GM10266 (cell line): ENCODE data around the gene NIPA2.

Experiments used
- DNase-seq: peaks from one replicate; pipeline ENCODE4 v3.0.0; 2012; ENCODE audit errors: extremely low spot score
- TF ChIP-seq, protein P1 (sequence below): IDR thresholded peaks from 2 replicates; pipeline ENCODE4 v1.5.1; 2012; ENCODE audit warnings: mild to moderate bottlenecking, low read depth; ENCODE audit not compliant: control insufficient read depth, insufficient read depth; ENCODE audit errors: missing control alignments

The NIPA2 gene

DNA sequence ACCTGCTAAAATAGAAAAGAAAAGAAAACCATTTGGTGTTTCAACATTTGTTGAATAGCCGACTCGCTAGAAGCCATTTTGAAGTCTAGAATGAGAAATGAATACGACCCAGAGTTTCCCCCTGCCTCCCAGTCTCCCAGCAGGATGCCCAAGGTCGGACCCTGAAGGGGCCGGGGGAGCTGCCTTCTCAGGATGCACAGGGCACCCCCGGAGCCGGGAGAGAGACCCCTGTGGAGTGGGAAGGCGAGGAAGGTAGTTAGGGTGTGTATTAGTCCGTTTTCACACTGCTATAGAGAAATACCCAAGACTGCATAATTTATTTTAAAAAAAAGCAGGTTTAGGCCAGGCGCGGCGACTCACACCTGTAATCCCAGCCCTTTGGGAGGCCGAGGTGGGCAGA lies 44.7 kb downstream of the NIPA2 start:
- TF ChIP-seq, protein P1, sequence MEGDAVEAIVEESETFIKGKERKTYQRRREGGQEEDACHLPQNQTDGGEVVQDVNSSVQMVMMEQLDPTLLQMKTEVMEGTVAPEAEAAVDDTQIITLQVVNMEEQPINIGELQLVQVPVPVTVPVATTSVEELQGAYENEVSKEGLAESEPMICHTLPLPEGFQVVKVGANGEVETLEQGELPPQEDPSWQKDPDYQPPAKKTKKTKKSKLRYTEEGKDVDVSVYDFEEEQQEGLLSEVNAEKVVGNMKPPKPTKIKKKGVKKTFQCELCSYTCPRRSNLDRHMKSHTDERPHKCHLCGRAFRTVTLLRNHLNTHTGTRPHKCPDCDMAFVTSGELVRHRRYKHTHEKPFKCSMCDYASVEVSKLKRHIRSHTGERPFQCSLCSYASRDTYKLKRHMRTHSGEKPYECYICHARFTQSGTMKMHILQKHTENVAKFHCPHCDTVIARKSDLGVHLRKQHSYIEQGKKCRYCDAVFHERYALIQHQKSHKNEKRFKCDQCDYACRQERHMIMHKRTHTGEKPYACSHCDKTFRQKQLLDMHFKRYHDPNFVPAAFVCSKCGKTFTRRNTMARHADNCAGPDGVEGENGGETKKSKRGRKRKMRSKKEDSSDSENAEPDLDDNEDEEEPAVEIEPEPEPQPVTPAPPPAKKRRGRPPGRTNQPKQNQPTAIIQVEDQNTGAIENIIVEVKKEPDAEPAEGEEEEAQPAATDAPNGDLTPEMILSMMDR: no peak
- no peak for DNase-seq

DNA sequence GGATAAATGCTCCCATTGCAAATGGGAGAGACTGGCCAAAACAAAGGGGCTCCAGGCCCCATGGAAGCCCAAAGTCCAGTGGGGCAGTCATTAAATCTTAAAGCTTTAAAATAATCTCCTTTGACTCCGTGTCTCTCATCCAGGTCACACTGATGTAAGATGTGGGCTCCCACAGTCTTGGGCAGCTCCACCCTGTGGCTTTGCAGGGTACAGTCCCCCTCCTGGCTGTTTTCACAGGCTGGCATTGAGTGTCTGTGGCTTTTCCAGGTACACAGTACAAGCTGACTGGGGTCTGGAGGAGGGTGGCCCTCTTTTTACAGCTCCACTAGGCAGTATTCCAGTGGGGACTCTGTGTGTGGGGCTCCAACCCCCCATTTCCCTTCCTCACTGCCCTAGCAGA lies 45.9 kb downstream of the NIPA2 start:
- TF ChIP-seq, protein P1: peak; percentile 12
- DNase-seq: no peak

GRCh38 chr15:22885120-22885519 lies 46.7 kb downstream of the NIPA2 start:
- TF ChIP-seq, protein P1: no peak
- DNase-seq: no peak

- TF ChIP-seq, protein P1: no peak
- no peak for DNase-seq
Measured at GRCh38 chr15:22887157-22887951, 48.9 kb downstream of the NIPA2 start.

DNA sequence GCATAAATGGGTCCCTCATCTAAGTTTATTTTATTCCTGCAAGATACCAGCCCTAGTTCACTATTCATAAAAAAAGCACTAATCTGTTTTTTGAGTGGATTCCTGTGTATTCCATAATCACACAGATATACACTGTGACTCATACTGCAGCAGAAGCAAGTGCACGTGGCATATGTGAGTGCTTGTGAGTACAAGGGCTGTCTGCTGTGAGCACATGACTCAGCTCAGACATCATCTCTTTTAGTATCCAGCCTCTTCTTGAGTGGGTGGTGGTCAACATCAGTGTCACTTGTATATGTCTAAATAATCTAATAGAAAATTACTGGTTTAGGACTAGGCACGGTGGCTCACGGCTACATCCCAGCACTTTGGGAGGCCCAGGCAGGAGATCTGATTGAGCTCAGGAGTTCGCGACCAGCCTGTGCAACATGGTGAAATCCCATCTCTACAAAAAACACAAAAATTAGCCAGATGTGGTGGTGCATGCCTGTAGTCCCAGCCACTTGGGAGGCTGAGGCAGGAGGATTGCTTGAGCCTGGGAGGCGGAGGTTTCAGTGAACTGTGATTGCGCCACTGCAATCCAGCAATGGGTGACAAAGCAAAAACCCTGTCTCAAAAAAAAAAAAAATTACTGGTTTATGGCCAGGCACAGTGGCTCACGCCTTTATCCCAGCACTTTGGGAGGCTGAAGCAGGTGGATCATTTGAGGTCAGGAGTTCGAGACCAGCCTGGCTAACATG lies 49.8 kb downstream of the NIPA2 start:
- TF ChIP-seq, protein P1: no peak

DNA sequence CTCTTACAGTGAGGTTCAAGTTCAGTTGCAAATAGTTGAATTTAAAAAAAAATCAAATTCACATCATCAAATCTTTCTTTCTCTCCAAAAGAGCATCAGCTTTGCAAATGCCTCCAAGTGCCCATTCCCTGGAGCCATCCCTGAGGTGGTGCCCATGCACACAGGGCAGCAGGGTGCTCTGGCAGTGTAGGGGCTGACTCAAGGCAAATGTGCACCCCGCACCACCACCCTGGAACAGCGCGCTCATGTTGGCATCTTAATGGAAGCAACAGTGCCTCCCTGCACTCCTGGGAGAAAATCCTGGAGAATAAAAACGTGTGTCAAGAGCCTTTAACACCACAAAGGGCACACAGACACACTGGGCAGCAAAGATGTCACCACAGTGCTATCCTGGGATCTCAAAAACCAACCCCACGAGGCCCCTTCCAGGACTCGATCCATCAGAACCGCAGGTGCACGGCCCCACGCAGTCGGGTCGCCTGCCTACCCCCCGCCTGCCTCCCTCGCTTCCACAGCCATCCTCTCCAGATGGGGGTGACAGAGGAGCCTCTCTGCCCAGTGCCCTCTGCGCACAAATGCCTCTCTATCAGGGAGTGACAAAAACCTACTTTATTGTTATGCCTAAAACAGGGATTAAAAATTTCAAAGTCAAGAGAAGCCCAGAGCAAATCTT lies 50.8 kb downstream of the NIPA2 start:
- no peak for DNase-seq

More for the DNA sequence above, 49.8 kb downstream of the NIPA2 start:
- no peak for DNase-seq

More for the DNA sequence above, 50.8 kb downstream of the NIPA2 start:
- TF ChIP-seq, protein P1: no peak
